OCI-LY7 (cell line): Measurements from ENCODE around the gene DAND5. TPM values are rescaled to one million over a fixed set of nuclear protein-coding genes. Genes with fewer than 3 reads are reported as not detected.

Experiments
- BruUV-seq: library from RNA; stranded (reverse); fragments of 400-500 nt; replicated peaks from 2 replicates; lab custom pipeline; 2021; lab: Mats Ljungman, UMichigan
- CTCF ChIA-PET: fragments of 300-600 bp; sonication (Branson Sonifier 250); formaldehyde crosslinking; loops from one replicate; lab custom pipeline; 2022; ENCODE audit warnings: antibody characterized with exemption; ENCODE audit not compliant: unreplicated experiment; lab: Charles Lee
- POLR2A ChIA-PET: fragments of 300-600 bp; sonication (Branson Sonifier 250); formaldehyde crosslinking; loops from one replicate; lab custom pipeline; 2022; ENCODE audit warnings: antibody characterized with exemption; lab: Charles Lee
- DNase-seq: peaks from one replicate; pipeline ENCODE4 v3.0.0-alpha.2; 2015; ENCODE audit warnings: low spot score
- H2AFZ ChIP-seq: fragments of 200-600 bp; sonication (generic), shearing (Covaris generic); 2 replicates; pipeline ENCODE4 v1.6.1; 2014; ENCODE audit warnings: mild to moderate bottlenecking, antibody characterized with exemption, low read length, moderate library complexity
- H3K27ac ChIP-seq: fragments of 200-600 bp; sonication (generic); 2 replicates; pipeline ENCODE4 v1.5.1; 2014; ENCODE audit warnings: mixed run types, low read depth, mild to moderate bottlenecking, moderate library complexity, low read length, inconsistent platforms; ENCODE audit not compliant: poor library complexity, severe bottlenecking
- H3K36me3 ChIP-seq: fragments of 200-600 bp; sonication (generic); 2 replicates; pipeline ENCODE4 v1.6.1; 2014; ENCODE audit warnings: mild to moderate bottlenecking, antibody characterized with exemption, low read length, moderate library complexity, mixed read lengths; ENCODE audit not compliant: insufficient read depth
- H3K4me1 ChIP-seq: fragments of 200-600 bp; sonication (generic); 2 replicates; pipeline ENCODE4 v1.5.1; 2014; ENCODE audit warnings: mild to moderate bottlenecking, low read length; ENCODE audit not compliant: insufficient read depth, poor library complexity, severe bottlenecking
- H3K4me2 ChIP-seq: fragments of 200-600 bp; sonication (generic); 2 replicates; pipeline ENCODE4 v1.6.1; 2014; ENCODE audit warnings: mild to moderate bottlenecking, low read length
- H3K4me3 ChIP-seq: fragments of 200-600 bp; sonication (generic); 2 replicates; pipeline ENCODE4 v1.5.1; 2014; ENCODE audit warnings: mild to moderate bottlenecking, low read depth, low read length; ENCODE audit not compliant: poor library complexity, severe bottlenecking
- H3K79me2 ChIP-seq: fragments of 200-600 bp; sonication (generic); 2 replicates; pipeline ENCODE4 v1.6.1; 2016; ENCODE audit warnings: low read depth, mild to moderate bottlenecking, low read length, moderate library complexity, mixed read lengths; ENCODE audit not compliant: insufficient read depth
- H3K9me2 ChIP-seq: fragments of 200-600 bp; sonication (generic); 2 replicates; pipeline ENCODE4 v1.6.1; 2016; ENCODE audit warnings: mild to moderate bottlenecking, low read length, mixed read lengths; ENCODE audit not compliant: insufficient read depth
- H3K9me3 ChIP-seq: fragments of 200-600 bp; sonication (generic); 2 replicates; pipeline ENCODE4 v1.6.1; 2014; ENCODE audit warnings: mild to moderate bottlenecking, mixed run types, low read length, mixed read lengths
- H4K20me1 ChIP-seq: fragments of 200-600 bp; sonication (generic); 2 replicates; pipeline ENCODE4 v1.6.1; 2014; ENCODE audit warnings: mild to moderate bottlenecking, antibody characterized with exemption, low read length, moderate library complexity, mixed read lengths; ENCODE audit not compliant: insufficient read depth
- CTCF ChIP-seq: fragments of 200-600 bp; sonication (generic); conservative IDR thresholded peaks from 2 replicates; pipeline ENCODE4 v1.5.1; 2014; ENCODE audit warnings: mild to moderate bottlenecking, antibody characterized with exemption, low read length, moderate library complexity, mixed read lengths
- EZH2phosphoT487 ChIP-seq: fragments of 200-600 bp; sonication (generic); IDR thresholded peaks from 2 replicates; pipeline ENCODE4 v1.6.1; 2018; ENCODE audit warnings: low read depth, borderline replicate concordance, mild to moderate bottlenecking, mixed run types, antibody characterized with exemption, low read length, moderate library complexity, mixed read lengths
- intact Hi-C: fragments of 100-400 bp; cut with micrococcal nuclease; formaldehyde crosslinking; loops from one replicate; pipeline ENCODE4 v1.10.0; 2022; ENCODE audit not compliant: unreplicated experiment
- total RNA-seq, 2 experiments: library from RNA; depleted of rRNA in 1 of 2; stranded (reverse); fragments of >200 nt in 1 of 2; shearing (Covaris generic) in 1 of 2; gene quantifications; 2 replicates each; pipeline ENCODE4 v1.2.3, GENCODE V29; 2014 to 2022

The DAND5 gene
- total RNA-seq, 2 experiments from 2014 or later = 0.06 to 0.84 TPM

- no TSS peak for BruUV-seq
- Histone ChIP-seq H3K4me3 (no peak overlapping the region), H4K20me1 (no peaks in the 10 kb centered on the region; the same call in 1 of the 2 replicates), H2AFZ (no peak overlapping the region), H3K4me2 (no peak overlapping the region), H3K9me2 (no peaks in the 10 kb centered on the region), H3K36me3 (no peaks in the 10 kb centered on the region), H3K79me2 (no peaks in the 10 kb centered on the region), H3K4me1 (no peaks in the 10 kb centered on the region), H3K27ac (no peak overlapping the region), H3K9me3 (no peaks in the 10 kb centered on the region)
- CTCF ChIA-PET = no interaction called here
- POLR2A ChIA-PET = no interaction called here
- no peak for TF ChIP-seq CTCF
- no peak for TF ChIP-seq EZH2phosphoT487
- DNase-seq = no peak
- intact Hi-C loops = no loop called here
Observed at GRCh38 chr19:13019332-13019731, 50.0 kb downstream of the DAND5 start.

- H3K4me2 ChIP-seq = no peak overlapping the region
Observed at GRCh38 chr19:13020002-13020414, 50.6 kb downstream of the DAND5 start.

More at GRCh38 chr19:13020002-13020414, 50.6 kb downstream of the DAND5 start:
- Histone ChIP-seq H3K36me3 (no peaks in the 10 kb centered on the region), H3K4me1 (no peaks in the 10 kb centered on the region), H3K4me3 (no peak overlapping the region), H3K9me3 (no peaks in the 10 kb centered on the region), H4K20me1 (no peaks in the 10 kb centered on the region; the same call in 1 of the 2 replicates), H3K27ac (no peak overlapping the region), H3K9me2 (no peaks in the 10 kb centered on the region), H3K79me2 (no peaks in the 10 kb centered on the region), H2AFZ (no peak overlapping the region)
- TF ChIP-seq EZH2phosphoT487 (no peak), CTCF (no peak)
- no TSS peak for BruUV-seq
- CTCF ChIA-PET = no interaction called here
- POLR2A ChIA-PET = no interaction called here
- no peak for DNase-seq
- intact Hi-C loops = no loop called here
